ENCODE measurements around the gene CTBP2.

CTBP2 gene

DNA sequence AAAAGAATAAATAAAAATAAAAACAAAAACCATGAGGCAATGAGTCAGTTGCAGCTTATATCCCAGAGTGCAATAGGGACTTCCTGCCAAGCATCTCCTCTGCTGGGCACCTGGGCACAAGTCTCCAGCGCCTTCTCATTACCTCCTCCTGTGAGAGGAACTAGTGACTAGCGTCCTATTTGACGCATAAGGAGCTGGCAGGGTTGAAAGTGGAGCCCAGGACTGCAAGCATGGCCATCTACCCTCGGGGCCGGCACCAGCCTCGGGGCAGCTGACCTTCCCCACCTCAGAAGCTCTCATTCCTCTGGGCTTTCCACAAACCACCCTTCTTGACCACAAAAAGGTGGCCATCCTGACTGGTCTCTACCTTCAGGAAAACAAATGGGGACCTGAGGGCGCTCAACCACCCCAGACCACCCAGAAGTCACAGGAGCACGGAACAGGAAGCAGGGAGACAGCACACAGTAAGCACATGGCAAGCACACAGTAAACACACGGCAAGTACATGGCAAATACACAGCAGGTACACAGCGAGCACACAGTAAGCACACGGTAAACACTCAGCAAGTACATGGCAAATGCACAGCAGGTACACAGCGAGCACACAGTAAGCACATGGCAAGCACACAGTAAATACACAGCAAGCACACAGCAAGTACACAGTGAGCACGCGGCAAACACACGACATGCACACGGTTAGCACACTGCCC, 19.1 kb downstream of the CTBP2 start:
- DNase-seq = no peak

DNA sequence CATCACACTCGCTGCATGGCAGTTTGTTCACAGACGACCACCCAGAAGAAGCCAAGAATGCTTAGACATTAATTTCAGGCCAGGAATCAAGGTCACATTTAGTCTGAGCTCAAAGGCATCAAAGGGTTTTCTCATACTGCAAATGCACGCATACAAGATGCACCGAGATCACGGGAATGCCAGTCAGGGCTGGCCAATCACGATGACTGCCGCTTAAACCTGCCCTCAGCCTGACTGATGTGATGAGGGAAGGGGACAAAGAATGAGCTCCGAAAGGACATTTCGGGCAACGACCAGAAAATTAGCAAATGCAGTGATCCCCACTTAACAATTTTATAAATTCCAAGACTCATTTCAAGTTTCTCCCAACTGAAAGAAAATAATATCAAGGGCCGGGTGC, 20.2 kb downstream of the CTBP2 start:
- no peak for DNase-seq

DNA sequence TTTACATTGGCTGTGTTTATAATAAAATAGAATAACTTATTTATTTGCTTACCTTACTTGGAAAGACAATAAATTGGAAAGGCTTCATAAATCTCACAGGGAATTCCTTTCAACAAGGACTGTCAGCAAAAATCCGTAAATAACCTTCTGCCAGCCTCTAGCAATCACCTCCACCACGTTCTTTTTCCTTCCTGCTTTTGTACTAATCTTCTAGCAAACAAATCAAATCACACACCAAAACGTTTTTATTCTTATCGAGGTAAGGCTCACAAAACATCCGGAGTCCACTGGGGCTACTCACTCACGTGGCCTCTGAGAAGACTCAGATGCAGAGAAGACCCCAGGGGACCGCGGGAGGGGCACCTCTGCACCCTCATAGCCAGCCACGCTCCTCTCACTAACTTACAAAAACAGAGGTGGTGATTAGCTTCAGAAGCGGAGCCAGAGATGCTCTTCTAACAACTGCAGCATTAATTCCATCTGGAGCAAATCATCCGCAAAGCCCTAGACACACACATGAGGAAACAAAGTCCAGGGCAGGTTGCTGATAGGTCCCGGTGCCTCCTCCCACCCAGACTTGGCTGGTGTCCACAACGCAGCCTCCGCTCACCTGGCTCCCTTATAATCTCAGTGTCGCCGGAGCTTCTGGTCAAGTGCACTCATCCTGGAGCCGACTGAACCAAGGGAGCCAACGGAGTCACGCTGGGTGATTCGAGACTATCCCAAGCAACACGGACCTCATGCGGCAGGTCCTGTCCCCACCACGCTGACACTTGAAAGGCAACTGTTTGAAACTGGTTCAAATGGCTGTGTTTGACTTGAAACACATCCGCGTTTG, 22.5 kb downstream of the CTBP2 start:
- DNase-seq = peak; percentile 73

DNA sequence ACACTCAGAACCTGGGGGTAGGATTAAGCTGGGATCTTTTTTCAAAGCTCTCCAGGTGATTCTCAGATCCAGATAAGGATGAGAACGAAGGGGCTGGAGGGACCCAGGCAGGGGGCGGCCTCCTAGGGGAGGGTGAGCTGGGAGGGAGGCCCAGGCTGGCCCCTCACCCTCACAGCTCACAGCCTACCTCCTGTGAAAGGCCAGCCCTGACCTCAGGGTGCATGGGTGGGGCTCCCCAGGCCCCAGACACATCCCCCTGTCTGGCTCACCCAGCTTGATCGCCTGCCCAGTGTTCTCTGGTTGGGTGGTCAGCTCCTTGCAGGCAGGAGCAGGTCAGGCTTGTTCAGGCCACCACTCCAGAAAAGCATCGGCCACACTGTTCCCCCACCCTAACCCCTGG, 24.3 kb downstream of the CTBP2 start:
- DNase-seq = no peak

DNA sequence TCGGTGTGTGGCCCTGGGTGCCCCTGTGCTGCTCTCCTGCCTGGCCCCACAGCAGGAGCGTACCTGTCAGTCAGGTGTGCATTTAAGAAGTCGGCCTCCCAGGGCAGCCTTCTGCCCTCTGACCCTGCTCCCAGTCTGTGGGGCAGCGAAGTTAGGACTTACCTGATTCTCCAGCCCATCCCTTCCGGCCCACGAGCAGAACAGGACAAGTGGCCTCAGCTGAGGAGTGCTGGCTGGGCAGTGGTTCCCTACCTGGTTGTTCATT, 24.7 kb downstream of the CTBP2 start:
- no peak for DNase-seq

DNA sequence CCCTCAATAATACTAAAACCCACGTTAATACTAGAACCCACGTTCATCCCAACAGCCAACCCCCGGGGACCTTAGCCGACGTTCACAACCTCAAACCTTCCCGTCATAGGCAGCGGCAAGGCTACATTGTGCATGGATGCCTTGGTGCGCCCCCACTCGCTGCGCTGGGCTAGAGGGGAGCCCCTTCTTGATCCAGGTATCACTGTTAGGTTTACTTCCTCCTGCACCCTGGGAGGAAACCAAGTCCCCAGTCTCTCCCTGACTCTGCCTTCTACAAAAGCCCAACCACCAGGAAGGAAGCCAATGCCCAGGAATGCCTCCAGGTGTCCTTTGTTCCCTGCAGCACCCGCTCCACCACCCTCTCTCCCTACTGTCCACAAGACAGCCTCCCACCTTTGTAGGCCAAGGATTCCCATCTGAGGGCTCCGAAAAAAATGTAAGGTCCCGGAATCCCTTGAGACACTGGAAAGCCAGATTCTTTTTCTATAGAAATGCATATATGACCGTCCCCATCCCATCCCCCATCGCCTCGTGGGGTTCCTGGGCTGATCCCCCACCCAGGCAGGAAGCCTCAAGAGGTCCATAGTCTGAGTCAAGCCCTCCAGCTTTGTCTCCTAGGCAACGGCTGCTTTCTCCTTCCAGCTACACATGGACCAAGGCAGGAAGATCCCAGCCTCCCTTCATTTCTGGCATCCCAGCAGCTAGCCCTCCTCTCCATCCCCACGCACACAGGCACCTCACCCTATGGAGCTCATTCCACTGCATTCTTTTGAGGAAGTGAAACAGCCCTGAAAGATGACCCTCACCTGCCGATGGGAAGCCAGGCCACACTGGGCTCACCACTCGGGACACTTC, 25.2 kb downstream of the CTBP2 start:
- no peak for DNase-seq

DNA sequence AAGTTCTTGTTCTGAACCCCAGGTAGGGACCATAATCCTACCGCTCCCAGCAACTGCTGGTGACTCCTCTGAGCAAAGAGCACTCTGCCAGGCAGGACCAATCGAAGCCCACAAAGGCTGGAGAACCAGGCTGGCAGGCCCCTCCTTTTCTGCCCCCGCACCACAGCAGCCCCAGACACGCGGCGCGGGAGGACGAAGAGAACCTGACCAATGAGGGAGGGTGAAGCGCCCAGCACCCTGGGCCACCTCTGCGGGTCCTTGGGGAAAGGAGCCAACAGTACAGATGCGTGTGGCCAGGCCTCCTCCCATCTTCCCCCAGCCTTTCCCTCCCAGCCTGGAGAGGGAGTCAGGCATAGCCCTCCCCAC, 25.9 kb downstream of the CTBP2 start:
- no peak for DNase-seq

DNA sequence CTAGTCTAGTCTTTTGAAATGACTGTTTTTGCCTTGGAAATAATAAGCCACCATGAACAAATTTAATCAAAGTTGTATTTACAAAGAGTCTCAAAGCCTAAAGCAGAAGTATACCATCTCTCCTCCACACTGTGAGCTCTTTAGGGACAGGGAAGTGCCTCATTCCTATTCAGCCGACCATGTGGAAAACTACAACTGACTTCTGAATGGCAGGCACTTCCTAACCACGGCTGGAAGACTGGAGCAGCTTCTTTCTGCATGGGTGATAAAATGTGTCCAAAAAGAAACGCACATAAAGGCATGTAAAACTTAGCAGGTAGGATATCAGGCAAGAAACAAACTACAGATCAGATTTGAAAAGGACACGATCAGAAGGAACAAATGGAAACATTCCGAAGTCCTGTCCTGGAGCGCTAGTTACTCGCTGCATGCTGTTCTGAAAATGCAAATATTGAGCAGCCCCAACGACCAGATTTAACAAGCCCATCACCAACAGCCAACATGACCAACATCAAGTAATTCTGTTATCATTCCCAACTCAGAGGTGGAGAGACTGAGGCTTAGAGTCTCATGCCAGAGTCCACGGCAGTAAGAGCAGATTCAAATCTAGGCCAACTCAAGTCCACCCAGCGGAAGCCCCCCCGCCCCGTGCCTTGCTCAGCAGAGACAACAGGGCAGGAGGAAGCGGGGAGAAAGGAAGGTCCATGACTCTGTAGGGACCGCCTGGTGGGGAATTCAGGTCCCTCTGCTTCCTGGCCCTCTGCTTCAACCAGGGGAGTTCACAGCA, 26.5 kb downstream of the CTBP2 start:
- DNase-seq = no peak

DNA sequence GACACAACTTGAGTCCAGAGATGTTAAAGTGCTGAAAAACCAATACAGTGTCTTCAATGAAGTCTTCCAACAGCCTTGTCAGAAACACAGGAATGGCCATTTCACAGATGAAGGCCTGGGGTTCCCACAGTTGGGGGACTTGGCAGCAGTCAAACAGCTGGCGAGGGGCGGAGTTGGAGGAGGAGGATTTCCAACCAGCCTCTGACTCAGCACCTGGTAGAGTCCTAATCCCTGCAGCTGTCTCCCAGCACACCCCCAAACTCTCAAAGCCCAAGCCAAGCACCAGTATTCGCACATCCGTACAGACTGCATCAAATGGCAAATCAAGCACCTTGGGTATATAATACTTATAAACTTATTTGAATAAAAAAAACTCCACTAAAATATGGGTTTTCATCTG, 28.0 kb downstream of the CTBP2 start:
- DNase-seq = no peak

DNA sequence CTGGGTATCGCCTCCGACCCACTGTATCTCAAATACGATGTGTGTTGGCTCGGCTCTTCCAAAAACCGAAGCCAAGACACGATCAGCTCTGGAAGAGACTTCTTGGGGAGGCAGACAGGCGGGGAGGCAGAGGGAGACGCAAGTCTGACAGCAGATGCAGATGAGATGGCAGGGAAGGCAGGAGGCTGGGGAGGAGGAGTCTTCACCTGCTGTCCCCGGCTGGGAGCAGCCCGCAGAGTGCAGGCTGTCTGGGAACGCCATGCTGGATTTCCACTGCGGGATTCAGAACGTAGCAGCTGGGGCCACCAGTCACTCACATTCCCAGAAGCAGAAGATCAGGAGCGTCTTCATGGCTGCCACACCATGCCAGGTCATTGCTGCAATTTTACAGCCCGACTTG, 29.4 kb downstream of the CTBP2 start:
- no peak for DNase-seq

DNA sequence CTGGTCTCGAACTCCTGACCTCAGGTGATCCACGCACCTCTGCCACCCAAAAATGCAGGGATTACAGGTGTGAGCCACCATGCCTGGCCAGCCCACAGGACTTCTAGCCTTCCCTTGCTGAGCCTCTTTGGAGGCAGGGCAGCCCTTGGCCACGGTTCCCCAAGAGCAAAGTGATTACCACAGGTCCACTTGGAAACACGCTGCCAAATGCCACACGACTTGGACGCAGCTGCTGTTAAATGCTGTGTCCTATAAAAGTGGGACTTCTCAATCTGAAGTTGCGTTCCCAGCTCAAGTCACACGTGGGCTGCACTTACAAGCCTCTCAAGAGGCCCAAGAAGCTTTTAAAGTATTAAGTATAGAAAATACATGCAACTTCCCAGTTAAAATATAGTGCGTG, 30.1 kb downstream of the CTBP2 start:
- no peak for DNase-seq

DNA sequence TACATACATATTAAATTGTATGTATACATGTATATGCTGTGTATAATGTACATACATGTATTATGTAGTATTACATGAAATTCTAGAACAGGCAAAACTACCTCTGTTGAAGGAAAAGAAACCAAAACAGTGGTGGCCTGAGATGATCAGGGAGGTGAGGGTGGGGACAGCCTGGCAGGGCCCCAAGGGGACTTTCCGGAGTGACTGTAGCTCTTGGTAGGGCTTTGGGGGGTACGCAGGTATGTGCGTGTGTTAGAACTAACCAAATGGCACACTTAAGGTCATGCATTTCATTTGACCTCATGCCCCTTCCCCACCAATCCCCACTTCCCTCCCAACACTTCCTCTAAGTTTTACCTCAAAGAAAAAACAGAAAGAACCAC, 31.3 kb downstream of the CTBP2 start:
- DNase-seq = no peak

DNA sequence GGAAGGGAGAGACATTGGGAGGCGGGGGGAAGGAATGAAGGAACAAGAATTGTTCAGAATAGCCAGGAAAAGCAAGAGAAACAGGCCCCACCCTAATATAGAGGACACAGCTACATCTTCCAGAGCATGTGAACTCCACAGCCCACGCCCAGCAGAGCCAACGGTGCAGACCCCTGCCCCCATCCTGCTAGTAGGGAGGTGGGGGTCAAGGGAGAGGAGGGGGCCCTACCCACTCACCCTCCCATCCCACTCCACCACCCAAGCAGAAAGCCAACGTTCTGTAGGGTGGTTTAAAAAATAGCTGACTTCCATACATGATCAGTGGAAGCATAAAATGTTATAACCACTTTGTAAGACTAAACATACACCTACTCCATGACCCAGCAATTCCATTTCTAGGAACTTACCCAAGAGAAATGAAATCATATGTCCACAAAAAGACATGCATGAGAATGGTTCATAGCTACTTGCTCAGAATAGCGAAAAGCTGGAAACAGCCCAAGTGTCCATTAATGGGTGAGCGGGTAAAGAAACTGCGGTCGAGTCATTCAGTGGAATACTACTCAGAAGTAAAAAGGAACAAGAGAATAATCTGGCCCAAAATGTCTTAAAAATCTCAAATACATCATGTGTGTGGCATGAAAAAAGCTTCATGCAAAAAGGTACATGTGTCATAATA, 31.8 kb downstream of the CTBP2 start:
- DNase-seq = no peak

DNA sequence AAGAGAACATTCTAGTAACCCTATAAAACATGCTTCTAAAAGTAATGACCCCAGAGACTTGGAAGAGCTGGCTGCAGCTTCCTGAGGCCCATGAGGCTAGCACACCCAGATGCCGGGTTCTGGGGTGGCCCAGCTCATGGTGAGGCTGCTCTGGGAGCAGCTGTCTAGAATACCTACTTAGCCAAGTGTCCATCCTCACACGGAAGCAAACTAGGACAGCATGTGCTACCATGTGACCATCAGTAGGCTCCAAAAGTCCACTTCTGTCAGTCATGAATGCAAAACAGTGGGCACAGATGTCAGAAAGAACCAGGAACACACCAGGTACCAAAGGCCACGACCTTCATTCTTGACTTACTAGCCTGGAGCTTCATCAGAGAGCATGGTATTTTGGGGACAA, 32.4 kb downstream of the CTBP2 start:
- DNase-seq = no peak

DNA sequence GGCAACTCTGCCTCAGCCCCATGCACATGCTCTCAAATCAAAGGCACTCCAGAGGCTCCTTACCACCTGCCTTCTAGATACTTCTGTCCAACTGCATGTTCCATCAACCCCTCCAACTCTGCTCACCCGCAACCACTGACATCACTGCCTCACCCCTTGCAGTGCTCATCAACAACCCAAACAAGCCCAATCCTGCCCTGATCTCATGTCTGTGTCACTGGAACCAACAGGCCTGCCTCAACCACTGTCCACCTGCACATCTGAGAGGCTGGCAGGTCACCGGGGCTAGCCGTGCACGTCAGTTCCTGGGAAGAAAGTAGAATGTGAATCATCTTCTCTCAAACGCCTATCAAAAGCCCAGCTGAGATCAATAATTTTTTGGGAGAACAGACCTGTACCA, 33.3 kb downstream of the CTBP2 start:
- no peak for DNase-seq

DNA sequence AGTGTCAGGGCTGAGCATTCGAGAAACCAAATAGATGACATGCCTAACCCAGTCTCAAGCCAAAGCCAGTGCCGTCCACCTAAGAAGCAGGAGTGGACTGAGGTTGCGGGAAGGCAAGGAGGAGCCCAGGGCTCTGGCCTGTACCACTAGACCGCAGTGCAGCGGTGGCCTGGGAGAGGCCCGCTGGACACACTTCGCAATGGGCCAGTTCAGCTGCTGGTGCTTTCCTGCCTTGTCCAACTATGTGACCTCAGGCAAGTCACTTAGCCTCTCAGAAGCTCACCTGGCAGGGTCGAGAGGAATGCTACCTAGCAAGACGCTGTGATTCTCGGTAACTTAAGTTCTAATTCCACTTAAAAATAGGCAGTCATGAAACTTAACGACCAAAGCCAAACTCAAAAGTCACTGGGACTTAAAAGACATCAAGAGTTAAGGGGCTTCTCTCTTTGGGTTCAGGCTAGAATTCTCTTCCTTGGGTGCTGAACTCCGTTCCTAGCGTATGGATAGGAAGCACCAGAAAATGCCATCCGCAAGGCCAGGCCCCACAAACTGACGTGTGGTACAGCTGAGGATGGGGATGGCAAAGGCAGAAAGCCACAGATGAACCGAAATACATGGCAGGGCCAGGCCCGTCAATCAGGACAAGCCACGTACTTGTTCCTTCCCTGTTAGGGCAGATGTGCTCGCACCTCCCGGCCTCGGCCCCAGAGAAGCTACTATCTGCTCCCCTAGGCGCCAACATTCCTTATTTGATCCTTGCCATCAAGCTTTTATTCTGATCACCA, 34.2 kb downstream of the CTBP2 start:
- DNase-seq = no peak

DNA sequence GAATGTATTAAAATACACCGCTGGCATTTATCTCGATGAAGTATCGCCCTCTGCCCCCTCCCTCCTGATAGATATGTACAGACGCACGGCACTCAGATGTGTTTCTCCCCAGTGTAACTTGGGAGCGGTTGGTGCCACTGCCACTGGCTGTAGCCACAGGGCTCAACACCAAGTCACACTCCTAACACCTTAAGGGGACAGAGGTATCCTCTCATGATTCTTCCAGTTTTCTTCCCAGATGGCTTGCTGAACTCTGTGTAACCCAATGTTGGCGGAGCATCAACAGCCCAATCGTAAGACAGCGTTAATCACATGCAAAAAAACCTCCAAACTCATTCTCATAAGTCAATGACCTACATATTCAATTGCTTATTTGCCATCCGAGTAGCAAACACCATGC, 35.5 kb downstream of the CTBP2 start:
- no peak for DNase-seq

DNA sequence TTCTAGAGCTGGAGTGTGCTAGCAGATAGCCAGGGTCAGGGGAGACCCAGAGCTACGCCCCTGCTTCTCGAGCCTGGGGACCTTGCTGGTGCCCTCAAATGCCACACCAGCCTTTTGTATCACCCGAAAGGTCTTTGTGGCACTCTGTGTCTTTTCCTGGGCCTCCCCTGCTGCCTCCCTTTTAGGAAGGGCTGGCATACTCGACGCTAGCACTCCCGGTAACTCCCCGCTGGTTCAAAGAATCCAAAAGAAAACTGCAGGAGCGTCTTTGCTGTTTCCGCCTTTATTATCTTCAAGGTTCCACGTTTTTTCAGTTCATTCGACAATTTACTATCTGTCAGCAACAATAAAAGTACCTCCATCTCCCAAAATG, 36.3 kb downstream of the CTBP2 start:
- no peak for DNase-seq

DNA sequence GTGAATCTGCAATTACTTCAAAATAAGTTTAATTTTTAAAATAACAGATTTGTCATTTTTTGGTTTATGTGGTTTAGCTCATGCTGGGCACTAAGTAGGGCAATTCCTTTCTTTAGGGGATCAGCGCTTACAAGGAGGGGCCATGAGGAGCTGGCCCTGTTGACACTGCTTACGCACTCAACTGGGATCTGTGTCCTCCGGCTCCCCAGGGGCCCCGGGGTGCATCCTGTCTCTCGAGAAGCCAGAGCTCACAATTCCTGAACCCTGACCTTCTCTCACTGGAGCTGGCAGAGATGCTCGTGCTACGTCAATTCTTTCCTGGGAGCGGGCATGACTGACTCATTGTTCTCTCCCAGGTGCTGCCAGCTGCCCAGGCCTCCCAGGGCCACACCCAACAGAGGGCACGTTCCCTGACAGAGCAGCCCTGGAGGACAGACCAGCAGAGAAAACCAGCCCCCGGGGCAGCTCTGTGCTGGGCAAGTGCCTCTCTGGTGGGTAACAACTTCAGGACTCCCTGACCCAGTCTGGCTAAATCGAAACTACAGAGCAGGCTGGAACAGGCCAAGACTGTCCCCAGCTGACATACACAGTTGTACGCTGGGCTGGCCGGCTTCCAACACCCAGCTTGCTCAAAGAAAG, 36.8 kb downstream of the CTBP2 start:
- DNase-seq = no peak

DNA sequence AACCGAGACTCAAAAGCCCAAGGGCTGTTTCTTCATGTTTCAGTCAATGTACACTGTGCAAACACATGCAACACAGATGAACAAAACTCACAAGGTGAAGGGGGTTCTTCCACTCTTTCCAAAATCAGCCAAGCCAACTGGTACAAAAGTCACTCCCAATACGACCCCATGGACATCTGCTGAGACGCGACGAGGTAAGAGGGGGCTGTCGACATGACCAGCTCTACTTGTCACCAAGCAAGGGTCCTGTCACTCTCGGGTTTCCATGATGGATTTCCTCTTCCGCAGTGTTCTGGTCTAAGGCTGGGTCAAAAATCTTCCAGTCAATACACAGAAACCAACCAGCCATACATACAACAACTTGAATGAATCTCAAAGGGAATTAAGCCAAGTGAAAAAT, 37.8 kb downstream of the CTBP2 start:
- no peak for DNase-seq

DNA sequence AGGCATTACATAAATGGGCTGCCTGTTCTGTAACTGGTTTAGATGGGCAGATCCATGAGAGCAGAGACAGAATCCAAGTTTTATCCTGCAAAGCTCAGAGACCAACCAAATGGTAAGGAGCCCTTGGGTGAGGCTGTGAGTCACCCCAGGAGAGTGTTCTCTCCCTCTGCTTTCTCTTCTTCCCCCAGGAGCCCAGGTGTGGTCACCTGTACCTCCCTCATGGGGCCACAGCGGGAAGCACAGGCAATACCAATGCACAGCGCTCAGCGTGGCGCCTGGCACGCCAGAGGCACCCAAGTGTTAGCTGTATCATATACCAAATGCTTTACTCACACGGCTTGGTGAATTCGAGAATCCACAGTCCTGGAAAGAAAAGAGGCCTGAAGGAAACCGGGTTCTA, 39.4 kb downstream of the CTBP2 start:
- no peak for DNase-seq
